Activated T-helper 2 cell treated with anti-CD3 and anti-CD28 coated beads, Interferon-gamma antibody, Interleukin-2, Interleukin-4, amounts not matched to agents 10 μg/mL and 5 μg/mL and 100 μg/mL, durations not matched to agents 14 hours and 24 hours and 36 hours (primary cell): Measurements from ENCODE around the gene ATF1. TPM values are rescaled to one million over a fixed set of nuclear protein-coding genes. Genes with fewer than 3 reads are reported as not detected.
A peak's percentile ranks its signal among the peaks of the same experiment; 100 is the strongest.
"Not testable (repeated sequence)": the region's sequence is repeated elsewhere in the genome, so short reads cannot be mapped to it uniquely, and the experiment has no call there.

Source experiments
- DNase-seq: peaks from one replicate; pipeline ENCODE4 v3.0.0; 2021; ENCODE audit warnings: low spot score
- H3K27ac Mint-ChIP-seq: one replicate; pipeline ENCODE4 v1.8.0; 2021; ENCODE audit warnings: mixed read lengths
- H3K27me3 Mint-ChIP-seq: one replicate; pipeline ENCODE4 v1.8.0; 2021; ENCODE audit warnings: low read depth, mixed read lengths
- H3K36me3 Mint-ChIP-seq: one replicate; pipeline ENCODE4 v1.8.0; 2021; ENCODE audit warnings: low read depth, mixed read lengths
- H3K4me1 Mint-ChIP-seq: one replicate; pipeline ENCODE4 v1.8.0; 2021; ENCODE audit warnings: low read depth, mixed read lengths
- H3K4me3 Mint-ChIP-seq: one replicate; pipeline ENCODE4 v1.8.0; 2021; ENCODE audit warnings: low read depth, mild to moderate bottlenecking, moderate library complexity, mixed read lengths
- H3K9me3 Mint-ChIP-seq: one replicate; pipeline ENCODE4 v1.8.0; 2021; ENCODE audit warnings: mixed read lengths
- intact Hi-C: fragments of 100-400 bp; cut with micrococcal nuclease; formaldehyde crosslinking; loops from one replicate; pipeline ENCODE4 v1.15.1; 2023
- total RNA-seq: library from RNA; stranded (reverse); gene quantifications from 2 replicates; pipeline ENCODE4 v1.2.3, GENCODE V29; 2022

Gene ATF1
- total RNA-seq, 1 donor from 2014 or later, result 63.0 TPM

DNA sequence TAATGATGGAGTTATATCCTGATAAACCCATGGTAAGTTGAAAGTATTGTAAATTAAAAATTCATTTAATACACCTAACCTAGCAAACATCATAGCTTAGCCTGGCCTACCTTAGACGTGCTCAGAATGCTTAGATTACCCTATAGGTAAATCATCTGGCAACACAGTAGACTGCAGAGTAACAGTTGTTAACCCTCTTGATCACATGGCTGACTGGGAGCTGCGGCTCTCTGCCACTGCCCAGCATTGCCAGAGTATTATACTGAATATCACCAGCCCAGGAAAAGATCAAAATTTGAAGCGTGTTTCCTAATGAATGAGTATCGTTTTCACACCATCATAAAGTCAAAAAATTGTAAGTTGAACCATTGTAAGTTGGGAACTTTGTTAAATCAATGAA, 61.0 kb downstream of the ATF1 start:
- H3K4me1 Mint-ChIP-seq, result peaks cover 6% of the 10 kb centered on the region
- no peaks in the 10 kb centered on the region for H3K9me3 Mint-ChIP-seq
- no peak overlapping the region for H3K4me3 Mint-ChIP-seq
- no peaks in the 10 kb centered on the region for H3K27me3 Mint-ChIP-seq
- intact Hi-C loops, result loop anchor here (1.0 to 10.0 kb wide), 4 partner anchors 63 to 520 kb away; partner anchors contain the start of genes ATF1 and CELA1
- H3K27ac Mint-ChIP-seq, result peak overlapping the region; percentile 29
- peaks cover 3% of the 10 kb centered on the region for H3K36me3 Mint-ChIP-seq
- DNase-seq, result no peak

DNA sequence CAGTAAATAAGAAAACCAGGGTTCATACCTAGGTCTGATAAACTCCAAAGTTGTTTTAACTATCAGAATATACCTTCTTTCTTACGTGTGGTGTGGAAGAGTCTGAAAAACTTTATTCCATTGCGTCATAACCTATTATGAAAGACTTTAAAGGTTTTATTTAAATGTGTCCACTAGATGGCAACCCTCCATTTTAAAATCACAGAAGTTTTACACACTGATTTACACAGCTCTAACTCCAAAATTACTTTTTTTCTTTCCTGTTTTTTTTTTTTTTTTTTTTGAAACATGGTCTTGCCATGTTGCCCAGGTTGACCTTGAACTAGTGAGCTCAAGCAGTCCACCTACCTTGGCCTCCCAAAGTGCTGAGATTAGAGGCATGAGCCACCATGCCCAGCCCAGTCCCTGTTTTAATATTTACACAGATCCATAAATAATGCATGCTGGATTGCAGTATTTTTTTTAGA, 61.5 kb downstream of the ATF1 start:
- no peak for DNase-seq
- Mint-ChIP-seq H3K27ac (no peak overlapping the region), H3K9me3 (no peaks in the 10 kb centered on the region)

DNA sequence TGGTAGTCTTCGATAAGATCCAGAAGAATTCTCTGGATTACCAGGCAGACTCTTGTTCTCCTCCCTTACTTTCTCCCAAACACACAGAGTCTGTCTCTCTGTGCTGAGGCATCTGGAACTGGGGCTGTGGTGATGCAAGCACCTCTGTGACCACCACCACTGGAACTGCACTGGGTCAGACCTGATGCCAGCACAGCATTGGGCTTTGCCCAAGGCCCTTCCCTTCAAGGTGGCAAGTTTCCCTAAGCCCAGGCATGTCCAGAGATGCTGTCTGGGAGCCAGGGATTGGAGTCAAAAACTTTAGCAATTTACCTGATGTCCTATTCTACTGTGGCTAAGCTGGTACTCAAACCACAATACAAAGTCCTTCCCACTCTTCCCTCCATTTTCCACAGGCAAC, 64.2 kb downstream of the ATF1 start:
- H3K9me3 Mint-ChIP-seq, result peaks cover 2% of the 10 kb centered on the region
- peaks cover 6% of the 10 kb centered on the region for H3K4me1 Mint-ChIP-seq
- no peak overlapping the region for H3K4me3 Mint-ChIP-seq
- H3K27ac Mint-ChIP-seq, result no peak overlapping the region
- no peak for DNase-seq
- no peaks in the 10 kb centered on the region for H3K27me3 Mint-ChIP-seq
- intact Hi-C loops, result loop anchor here (10.0 kb wide), 1 partner anchor 517 kb away; the partner anchor contains the start of gene CELA1
- H3K36me3 Mint-ChIP-seq, result no peaks in the 10 kb centered on the region

More for the DNA sequence above, 61.5 kb downstream of the ATF1 start:
- Mint-ChIP-seq H3K4me3 (no peak overlapping the region), H3K36me3 (peaks cover 3% of the 10 kb centered on the region), H3K27me3 (no peaks in the 10 kb centered on the region), H3K4me1 (peaks cover 6% of the 10 kb centered on the region)
- intact Hi-C loops, result loop anchor here (1.0 to 10.0 kb wide), 3 partner anchors 161 to 519 kb away; partner anchors contain the start of gene CELA1

DNA sequence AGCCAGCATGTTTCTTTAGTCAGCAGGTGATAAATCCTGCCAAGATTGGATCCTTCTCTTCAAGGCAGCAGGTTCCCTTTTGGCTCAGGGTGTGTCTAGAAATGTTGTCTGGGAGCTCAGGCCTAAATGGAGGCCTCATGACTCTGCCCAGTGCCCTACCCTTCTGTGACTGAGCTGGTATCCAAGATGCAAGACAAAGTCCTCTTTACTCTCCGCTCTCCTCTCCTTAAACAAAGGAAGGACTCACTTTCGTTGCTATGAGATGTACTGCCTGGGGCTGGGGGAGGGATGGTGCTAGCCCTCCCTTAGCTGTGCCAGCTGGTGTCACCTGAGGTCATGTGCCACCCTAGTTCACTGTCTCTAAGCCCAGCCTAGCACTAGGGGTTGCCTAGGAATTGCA, 65.0 kb downstream of the ATF1 start:
- Mint-ChIP-seq H3K36me3 (no peaks in the 10 kb centered on the region), H3K9me3 (peaks cover 9% of the 10 kb centered on the region), H3K27me3 (no peaks in the 10 kb centered on the region), H3K4me1 (peaks cover 6% of the 10 kb centered on the region), H3K27ac (no peak overlapping the region), H3K4me3 (no peak overlapping the region)
- DNase-seq, result no peak
- intact Hi-C loops, result loop anchor here (10.0 kb wide), 1 partner anchor 516 kb away; the partner anchor contains the start of gene CELA1

DNA sequence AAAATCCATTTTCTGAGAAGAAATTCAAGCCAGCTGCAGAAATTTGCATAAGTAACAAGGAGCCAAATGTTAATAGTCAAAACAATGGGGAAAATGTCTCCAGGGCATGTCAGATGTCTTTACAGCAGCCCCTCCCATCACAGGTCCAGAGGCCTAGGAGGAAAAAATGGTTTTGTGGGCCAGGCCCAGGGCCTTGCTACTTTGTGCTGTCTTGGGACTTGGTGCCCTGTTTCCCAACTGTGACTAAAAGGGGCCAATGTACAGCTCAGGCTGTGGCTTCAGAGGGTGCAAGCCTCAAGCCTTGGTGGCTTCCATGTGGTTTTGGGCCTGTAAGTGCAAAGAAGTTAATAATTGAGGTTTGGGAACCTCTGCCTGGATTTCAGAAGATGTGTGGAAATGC, 69.9 kb downstream of the ATF1 start:
- H3K27ac Mint-ChIP-seq, intact Hi-C loops, H3K4me1 Mint-ChIP-seq, H3K36me3 Mint-ChIP-seq, H3K27me3 Mint-ChIP-seq, H3K4me3 Mint-ChIP-seq, DNase-seq: not testable (repeated sequence)
- H3K9me3 Mint-ChIP-seq, result peaks cover 30% of the 10 kb centered on the region

DNA sequence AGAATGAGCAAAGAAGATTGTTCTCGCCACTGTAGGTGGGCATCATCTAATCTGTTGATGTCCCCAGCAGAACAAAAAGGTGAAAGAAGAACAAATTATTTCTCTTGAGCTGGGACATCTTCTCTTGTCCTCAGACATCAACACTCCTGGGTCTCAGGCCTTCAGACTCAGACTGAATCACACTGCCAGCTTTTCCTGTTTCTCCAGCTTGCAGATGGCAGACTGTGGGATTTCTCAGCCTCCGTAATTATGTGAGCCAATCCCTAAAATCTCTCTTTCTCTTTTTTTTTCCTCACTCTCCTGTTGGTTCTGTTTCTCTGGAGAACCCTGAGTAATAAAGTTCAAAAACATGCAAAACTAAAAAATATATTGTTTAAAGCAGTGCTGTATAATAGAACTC, 75.1 kb downstream of the ATF1 start:
- Mint-ChIP-seq H3K27ac (no peak overlapping the region), H3K27me3 (peaks cover 9% of the 10 kb centered on the region), H3K4me3 (no peak overlapping the region), H3K9me3 (peaks cover 36% of the 10 kb centered on the region), H3K36me3 (no peaks in the 10 kb centered on the region), H3K4me1 (no peaks in the 10 kb centered on the region)
- DNase-seq, result no peak
- intact Hi-C loops, result no loop called here

DNA sequence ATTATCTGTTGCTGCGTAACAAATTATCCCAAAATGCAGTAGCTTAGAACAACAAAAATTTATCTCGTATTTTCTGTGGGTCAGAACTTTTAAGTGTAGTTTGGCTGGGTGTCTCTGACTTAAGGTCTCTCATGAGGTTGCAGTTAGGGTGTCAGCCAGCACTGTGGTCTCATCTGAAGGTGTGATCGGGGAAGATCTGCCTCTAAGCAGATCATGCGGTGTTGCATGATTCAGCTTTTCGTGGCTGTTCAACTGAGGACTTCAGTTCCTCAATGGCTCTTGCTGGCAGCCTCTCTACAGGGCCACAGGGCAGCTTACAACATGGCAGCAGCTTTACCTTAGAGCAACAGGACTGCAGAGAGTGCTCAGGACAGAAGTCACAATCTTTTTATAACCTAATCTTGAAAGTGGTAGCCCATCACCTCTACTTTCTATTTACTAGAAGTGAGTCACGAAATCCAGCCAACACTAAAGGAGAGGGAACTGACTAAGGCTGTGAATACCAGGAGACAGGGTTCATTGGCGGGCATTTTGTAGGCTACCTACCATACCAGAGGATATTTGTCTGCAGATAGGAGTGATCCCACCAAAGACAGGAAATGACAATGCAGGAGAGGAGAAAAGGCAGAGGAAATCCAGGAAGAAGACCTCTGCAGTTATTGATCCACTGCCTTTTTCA, 77.0 kb downstream of the ATF1 start:
- Mint-ChIP-seq H3K9me3 (peaks cover 19% of the 10 kb centered on the region), H3K27ac (no peak overlapping the region), H3K36me3 (no peaks in the 10 kb centered on the region), H3K4me3 (no peak overlapping the region), H3K27me3 (peaks cover 10% of the 10 kb centered on the region), H3K4me1 (no peaks in the 10 kb centered on the region)
- intact Hi-C loops, result no loop called here
- no peak for DNase-seq

DNA sequence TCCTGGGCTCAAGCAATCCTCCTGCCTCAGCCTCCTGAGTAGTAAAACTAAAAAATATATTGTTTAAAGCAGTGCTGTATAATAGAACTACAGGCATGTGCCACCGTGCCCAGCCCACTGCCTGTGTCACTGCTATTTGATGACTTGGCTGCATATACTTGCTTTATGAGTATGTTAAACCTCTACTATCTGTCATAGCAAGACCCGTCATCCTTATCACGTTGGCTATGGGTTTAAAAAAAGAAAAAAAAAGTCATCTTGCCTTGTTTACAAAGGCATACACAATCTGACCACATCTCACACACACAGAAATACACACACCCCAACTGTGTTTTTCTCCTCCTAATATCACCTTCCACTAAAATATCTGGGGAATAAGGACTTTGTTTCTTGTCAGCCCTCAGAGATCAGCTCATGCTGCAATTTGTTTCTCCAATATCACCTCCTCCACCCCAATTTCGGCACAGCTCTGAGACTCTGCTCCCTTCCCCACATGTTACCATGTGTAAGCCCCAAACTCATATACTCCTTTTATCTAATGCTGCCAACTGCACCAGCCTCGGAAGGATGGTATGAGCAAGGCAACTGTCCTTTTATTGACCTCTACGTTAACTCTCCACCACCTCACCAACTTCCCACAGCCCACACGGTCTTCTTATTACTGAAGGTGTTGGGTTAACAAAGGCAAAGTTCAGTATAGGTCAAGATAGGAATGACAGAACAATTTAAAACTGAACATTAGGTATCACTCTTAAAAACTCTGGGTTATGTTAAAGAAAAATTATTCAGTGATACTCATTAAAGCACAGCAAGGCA, 78.0 kb downstream of the ATF1 start:
- Mint-ChIP-seq H3K27me3 (peaks cover 10% of the 10 kb centered on the region), H3K4me1 (no peaks in the 10 kb centered on the region), H3K27ac (no peak overlapping the region), H3K9me3 (peaks cover 17% of the 10 kb centered on the region), H3K4me3 (no peak overlapping the region), H3K36me3 (no peaks in the 10 kb centered on the region)
- intact Hi-C loops, result no loop called here
- DNase-seq, result no peak

DNA sequence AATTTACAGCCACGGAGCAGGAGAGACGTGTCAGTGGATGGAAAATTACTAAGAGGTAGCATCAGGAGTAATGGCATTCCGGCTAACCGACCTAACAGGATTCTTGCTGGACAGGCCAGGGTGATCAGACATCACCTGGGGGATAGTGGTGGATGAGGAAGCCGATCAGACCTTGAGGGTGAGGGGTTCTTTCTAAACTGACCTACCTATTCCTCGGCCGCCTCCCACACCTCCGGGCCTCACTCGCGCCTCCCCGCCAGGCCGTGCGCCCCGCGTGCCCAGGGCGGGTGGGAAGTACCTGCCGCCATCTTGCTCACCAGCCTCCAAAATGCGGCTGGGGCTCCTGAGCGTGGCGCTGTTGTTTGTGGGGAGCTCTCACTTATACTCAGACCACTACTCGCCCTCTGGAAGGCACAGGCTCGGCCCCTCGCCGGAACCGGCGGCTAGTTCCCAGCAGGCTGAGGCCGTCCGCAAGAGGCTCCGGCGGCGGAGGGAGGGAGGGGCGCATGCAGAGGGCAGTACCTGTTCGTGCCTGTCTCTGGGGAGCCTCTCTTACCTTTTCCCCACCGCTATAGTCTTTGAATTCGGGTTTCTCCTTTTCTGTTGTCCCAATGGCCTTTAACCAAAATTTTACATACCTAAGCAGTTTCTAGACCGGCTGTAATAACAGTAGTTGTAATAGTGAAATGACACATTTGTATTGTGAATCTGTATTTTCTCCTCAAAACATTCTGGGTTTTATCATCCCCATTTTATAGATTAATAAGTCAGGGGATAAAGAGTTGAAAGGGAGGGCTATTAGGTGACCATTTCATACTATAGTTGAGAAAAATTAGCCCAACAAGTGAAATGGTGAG, 79.0 kb downstream of the ATF1 start, which contains the start of gene TMPRSS12:
Gene TMPRSS12, plus strand, starts transcription at position 290 of the 857 bp plus-strand sequence. Its CDS starts 39 bp downstream, at position 329.
- Mint-ChIP-seq H3K36me3 (no peaks in the 10 kb centered on the region), H3K27ac (no peak within 1 kb of the TSS), H3K27me3 (peaks cover 7% of the 10 kb centered on the region), H3K4me1 (no peaks in the 10 kb centered on the region), H3K9me3 (peaks cover 17% of the 10 kb centered on the region), H3K4me3 (no peak within 1 kb of the TSS)
- no peak for DNase-seq
- intact Hi-C loops, result no loop called here

DNA sequence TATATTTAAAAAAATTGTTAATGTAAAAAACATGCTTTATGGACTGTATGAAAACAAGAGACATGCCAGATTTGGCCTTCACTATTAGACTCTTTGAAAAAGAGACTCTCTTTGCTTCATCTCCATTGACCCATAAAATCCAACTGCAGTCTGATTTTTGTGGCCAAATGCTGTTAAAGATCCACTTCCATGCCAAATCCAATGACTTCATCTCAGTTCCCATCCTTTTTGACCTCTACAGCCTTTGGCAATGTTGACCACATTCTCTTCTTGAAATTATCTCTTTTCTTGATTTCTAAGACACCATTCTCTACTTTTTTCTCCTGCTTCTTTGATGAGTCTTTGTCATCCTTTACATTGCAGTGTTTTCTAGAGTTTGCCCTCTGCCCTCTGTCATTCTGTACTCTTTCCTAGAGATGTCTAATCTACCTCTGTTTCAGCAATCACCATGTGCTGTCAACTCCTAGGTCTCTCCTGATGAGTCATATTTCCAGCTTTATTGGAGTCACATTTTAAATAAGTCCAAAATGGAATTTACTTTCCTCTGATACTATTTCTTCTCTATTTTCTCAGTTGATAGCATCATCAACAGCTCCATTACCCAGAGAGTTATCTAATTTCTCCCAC, 81.2 kb downstream of the ATF1 start:
- H3K27ac Mint-ChIP-seq, result no peak overlapping the region

DNA sequence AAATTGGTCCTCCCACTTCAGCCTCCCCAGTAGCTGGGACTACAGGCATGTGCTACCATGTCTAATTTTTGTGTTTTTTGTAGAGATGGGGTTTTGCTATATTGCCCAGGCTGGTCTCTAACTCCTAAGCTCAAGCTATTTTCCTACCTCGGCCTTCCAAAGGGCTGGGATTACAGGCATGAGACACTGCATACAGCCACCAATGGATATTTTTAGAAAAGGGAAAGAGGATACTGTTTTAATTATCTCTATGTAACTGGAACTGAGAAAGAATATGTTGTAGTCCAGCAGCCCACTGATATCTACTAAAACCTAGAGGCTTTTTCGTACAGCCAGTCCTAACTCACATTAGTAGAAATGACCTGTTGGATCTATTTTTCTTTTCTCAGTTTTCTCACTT, 85.1 kb downstream of the ATF1 start:
- intact Hi-C loops, result no loop called here
- H3K36me3 Mint-ChIP-seq, result no peaks in the 10 kb centered on the region
- no peaks in the 10 kb centered on the region for H3K9me3 Mint-ChIP-seq
- DNase-seq, result no peak
- H3K4me3 Mint-ChIP-seq, result no peak overlapping the region
- no peak overlapping the region for H3K27ac Mint-ChIP-seq
- peaks cover 24% of the 10 kb centered on the region for H3K27me3 Mint-ChIP-seq
- H3K4me1 Mint-ChIP-seq, result no peaks in the 10 kb centered on the region

More for the DNA sequence above, 81.2 kb downstream of the ATF1 start:
- Mint-ChIP-seq H3K9me3 (peaks cover 16% of the 10 kb centered on the region), H3K27me3 (peaks cover 7% of the 10 kb centered on the region), H3K36me3 (no peaks in the 10 kb centered on the region), H3K4me3 (no peak overlapping the region), H3K4me1 (no peaks in the 10 kb centered on the region)
- intact Hi-C loops, result no loop called here
- no peak for DNase-seq

DNA sequence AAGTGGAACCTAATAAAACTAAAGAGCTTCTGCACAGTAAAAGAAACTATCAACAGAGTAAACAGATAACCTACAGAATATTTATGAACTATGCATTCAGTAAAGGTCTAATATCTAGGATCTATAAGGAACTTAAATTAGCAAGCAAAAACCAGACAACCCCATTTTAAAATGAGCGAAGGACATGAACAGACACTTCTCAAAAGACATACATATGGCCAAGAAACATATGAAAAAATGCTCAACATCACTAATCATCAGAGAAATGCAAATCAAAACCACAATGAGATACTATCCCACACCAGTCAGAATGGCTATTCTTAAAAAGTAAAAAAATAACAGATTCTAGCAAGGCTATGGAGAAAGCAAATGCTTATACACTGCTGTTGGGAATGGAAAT, 91.3 kb downstream of the ATF1 start:
- H3K27ac Mint-ChIP-seq, H3K9me3 Mint-ChIP-seq, DNase-seq, intact Hi-C loops, H3K4me1 Mint-ChIP-seq, H3K4me3 Mint-ChIP-seq, H3K36me3 Mint-ChIP-seq: not testable (repeated sequence)
- peaks cover 24% of the 10 kb centered on the region for H3K27me3 Mint-ChIP-seq
